ENCODE results near the gene PRPF8.

GRCh38 chr17:1629504-1630310 is 55.0 kb downstream of the PRPF8 start:
- TF ChIP-seq CTCF (conservative IDR thresholded peaks at IDR 0.05; ENCODE audit: low read length) (peak; percentile 88), EZH2phosphoT487 (IDR thresholded peaks at IDR 0.05; ENCODE audit: borderline replicate concordance) (no peak)

Measured in Loucy (cell line).